EH (cell line): Measurements from ENCODE around the gene TBC1D17.
"Not testable (repeated sequence)": the region's sequence is repeated elsewhere in the genome, so short reads cannot be mapped to it uniquely, and the experiment has no call there.

Experiments
- DNase-seq: peaks from one replicate; pipeline ENCODE4 v3.0.0-alpha.2; 2015; ENCODE audit warnings: low read depth

Gene TBC1D17

DNA sequence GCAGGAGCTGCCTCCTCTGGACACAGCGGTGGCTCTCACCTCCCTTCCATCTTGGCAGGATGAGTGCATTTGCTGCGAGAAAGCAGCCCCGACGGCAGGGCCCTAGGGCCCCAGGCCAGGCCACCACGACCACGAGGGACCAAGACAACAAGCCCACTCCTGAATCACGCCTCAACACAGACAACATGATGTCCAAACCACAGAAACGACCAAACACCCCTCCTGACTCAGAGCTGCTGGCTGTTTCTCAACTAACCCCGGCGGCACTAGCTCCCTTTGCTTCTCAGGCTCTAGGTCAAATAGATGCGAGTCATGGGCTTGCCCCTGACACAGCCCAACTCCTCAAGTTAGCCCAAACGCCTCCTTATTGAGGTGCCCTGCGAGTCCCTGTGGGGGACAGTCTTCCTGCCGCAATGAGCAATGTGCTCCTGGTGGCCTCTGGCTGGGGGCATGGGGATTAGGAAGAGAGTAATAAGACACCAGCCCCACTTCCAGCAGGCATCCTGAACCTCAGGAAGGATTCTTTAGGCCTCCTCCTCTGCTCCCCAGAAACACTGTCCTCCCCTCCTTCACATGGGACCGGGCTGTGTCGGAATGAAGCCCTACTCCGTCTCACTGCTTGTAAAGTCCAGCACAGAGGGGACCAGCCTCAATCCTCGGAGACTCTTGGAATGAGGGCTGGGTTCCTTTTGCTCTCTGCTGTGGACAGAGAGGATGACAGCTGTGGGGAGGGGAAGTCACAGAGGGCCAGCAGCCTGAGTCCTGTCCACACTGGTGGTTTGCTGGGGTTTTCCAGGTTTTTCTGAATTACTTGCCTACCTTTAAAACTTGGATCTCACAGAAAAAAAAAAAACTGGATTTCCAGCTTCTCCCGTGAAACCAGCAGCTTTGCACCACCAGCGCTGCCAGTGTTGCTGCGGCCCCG lies 44.6 kb downstream of the TBC1D17 start:
- DNase-seq = peak; percentile 69

DNA sequence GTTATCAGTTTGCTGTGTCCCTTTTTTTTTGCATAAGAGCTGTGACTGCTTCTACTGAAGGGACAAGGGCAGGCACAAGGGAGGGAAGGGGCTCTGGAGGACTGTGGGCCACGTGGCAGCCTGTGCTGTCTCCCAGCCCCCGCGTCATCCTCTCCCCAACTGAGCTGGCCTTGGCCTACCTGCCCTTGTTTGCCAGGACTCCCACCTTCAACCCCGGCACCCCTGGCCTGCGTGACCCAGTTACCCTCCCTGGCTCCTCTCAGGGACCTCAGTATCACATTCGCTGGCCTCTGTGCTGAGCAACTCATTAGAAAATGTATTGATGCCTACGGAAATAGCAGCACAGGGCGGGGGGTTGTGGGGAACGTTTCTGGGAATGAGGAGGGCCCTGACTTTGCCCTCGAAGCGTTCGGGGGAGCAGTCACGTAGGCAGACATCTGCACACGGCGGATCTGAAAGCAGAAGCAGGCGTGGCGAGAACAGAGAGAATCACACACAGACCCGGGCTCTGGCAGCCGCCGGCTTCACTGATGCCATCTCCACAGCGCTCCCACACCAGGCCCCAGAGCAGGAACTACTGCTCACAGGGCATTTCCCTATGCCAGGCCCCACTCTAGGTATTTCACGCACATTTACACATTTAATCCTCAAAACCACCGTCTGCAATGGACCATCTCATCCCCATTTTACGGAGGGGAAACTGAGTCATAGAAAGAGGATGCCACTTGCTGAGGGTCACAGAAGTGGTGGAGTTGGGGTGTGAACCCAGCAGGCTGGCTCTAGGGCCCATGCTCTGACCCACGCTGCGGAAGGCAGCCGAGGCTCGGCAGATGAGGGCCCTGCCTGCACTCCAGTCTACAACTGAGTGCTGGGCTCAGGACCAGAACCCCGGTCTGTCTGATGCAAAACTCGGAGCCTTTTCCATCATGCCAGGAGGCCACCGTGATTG lies 45.8 kb downstream of the TBC1D17 start:
- DNase-seq = no peak

DNA sequence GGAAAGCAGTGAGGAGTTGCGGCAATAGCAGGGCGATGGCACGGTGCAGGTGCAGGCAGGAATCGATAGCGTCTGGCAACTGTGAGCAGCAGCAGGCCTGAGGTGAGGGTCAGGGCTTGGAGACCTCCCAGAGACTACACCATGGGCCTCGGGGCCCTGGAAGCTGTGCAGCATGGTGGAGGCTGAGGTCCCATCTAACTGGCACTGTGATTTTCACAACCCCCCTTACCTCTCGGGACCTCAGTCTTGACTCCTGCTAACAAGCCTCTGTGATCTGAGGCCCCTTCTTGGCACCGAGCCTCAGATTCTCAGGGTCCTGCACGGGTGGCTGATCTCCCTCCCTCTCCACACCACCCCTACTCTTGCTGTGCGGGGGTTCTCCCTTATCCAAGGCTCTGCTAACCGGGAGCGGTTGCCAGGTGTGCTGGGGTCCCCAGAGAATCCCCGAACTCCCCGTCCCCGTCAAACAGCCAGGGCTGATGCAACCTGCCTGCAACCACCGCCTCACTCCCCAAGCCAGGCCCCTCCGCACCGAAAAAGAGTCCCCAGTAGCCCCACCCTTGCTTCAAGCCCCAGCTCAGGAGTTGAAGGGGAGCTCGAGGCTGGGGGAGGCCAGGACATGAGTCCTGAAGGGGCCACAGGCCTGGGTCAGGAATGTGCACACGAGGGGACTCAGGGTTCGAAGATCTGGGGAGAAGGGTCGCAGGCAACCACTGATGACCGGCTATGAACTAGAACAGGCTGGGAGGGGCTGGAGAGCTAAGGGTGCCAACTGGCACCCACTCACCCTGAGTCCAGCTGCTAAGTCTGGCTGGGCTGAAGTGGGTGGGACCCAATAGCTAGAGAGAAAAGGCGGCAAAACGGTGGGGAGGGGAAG lies 46.7 kb downstream of the TBC1D17 start:
- DNase-seq = no peak

DNA sequence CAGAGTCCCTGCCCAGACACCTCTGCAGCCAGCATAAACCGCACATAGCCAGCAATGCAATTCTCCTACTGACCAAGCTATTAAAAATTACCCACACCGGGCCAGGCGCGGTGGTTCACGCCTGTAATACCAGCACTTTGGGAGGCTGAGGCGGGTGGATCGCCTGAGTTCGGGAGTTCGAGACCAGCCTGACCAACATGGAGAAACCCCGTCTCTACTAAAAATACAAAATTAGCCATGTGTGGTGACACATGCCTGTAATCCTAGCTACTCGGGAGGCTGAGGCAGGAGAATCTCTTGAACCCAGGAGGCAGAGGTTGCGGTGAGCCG lies 47.3 kb downstream of the TBC1D17 start:
- not testable (repeated sequence) for DNase-seq

DNA sequence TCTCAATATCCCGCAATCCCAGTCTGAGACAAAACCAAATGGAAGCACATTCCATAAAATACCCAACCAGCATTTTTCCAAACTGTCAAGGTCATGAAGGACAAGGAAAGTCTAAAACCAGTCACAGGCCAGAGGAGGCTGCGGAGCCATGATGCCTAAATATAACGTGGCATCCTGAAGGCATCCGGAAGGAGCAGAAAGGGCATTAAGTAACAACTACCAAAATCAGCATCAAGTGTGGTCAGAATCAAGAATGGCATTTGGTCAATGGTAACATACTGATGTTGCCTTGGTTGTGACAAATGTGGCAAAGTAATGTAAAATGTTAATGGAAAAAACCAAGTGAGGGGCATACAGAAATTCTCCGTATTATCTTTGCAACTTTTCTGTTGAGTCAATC lies 48.0 kb downstream of the TBC1D17 start:
- no peak for DNase-seq

DNA sequence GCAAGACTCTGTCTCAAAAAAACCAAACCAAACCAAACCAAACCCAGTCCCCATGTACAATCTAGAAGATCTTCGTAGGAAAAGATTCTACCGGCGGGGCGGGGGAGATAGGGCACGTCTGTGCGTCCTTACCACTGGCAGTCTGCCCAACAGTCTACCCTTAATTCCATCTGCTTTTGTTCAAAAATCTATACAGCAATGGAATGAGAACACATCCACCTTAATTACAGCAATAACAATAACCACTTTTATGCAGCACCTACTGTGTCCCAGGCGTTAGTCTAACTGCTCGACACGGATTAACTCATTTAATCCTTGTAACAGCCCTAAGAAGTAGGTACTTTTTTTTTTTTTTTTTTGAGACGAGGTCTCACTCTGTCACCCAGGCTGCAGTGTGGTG lies 49.0 kb downstream of the TBC1D17 start:
- no peak for DNase-seq

DNA sequence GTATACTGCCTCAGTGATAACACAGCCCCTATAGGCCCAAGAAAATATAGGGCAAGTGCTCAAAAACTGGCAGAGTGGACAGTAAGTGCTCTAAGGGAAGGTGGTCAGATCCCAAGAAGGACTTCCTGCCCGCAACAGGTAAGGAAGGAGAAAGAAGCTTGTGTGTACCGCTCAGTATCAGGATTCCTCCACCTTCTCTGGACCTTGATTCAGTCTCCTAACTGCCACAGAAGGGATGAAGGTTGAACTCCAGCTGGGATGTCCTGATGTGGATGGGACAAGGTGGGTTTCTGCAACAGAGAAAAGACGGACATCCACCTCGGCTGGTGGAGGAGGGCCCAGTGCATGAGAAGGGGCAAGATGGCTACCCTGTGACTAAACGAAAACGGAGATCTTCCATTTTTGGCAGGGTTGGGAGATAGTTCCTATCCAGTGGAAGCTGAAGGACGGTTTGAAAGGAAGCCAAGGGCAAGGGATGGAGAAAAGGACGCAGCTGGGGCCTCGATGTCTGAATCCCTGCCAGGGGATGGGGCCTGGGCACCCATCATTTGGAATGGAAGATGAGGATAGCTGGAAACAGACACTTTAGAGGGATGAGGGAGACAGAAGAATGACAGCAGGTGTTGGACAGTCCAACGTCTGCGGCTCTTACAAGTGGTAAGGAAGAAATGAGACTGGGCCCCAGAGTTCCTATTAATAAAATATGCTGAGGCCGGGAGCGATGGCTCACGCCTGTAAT lies 50.2 kb downstream of the TBC1D17 start:
- DNase-seq = no peak

DNA sequence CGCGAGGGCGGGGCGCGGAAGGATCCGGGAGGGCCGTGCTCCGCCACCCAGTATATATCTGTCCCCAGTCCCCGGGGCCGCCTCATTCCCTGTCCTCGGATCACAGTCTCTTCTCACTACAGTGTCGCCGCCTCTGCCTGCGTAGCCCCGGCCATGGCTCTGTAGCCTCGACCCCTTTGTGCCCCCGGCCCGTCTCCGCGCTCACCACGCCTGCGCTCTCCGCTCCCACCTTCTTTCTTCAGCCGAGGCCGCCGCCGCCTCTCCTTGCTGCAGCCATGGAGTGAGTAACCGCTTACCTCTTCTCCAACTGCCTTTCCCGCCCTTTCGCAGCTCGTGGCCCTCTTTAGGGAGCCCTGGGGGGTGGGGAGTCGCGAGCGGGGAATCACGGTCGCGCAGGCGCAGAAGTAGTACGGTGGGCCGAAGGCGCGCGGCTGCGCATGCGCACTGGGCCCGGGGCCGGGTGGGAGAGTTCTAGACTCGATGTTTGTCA lies 51.7 kb downstream of the TBC1D17 start, which contains the start of the genes ATF5 and NUP62:
ATF5 (plus strand) TSS at position 85 of the 490 bp plus-strand sequence. CDS start 1,646 bp downstream, outside the sequence.
NUP62 (minus strand) TSS at position 384 of the 490 bp plus-strand sequence. CDS start 19,697 bp downstream, outside the sequence.
- DNase-seq = peak; percentile 87

DNA sequence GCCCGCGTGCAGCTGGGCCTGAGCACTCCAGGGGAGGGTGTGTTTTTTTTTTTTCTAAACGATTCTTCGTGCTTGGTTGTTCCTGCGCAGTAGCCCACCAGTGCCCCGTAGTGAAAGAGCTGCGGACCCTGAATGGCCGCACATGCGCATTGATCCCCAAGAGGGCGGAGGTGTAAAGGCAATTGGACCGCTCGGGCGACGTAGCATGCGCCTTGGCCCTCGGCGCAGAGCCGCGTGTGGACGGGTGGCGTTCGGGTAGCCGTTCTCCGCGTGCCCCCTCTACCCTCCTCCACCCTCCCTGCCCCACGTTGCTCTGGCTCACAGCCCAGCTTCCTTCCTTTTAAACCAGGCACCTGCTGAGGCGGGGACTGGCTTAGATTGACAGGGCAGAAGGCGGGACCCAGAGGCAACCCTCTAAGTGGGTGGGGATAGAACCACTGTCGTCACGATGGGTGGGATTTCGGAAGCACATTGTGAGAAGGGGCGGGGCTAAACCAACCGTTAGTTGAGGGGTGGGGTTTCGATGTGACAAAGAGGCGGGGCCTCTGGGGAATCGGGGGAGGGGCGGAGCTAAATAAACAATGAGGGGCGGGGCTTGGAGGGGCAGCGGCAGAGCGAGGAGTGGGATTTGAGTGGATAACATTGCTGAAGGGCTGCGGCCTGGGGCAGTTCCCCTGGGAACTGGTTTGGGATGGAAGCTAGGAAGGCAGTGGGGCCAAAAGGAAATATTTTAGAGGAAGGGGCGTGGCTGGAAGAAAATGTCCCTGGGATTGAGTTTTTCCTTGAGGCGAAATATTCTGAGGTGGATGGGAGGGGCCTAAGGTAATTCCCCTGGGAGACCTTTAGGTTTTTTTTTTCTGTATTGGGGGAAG lies 52.3 kb downstream of the TBC1D17 start:
- peak; percentile 94 for DNase-seq

DNA sequence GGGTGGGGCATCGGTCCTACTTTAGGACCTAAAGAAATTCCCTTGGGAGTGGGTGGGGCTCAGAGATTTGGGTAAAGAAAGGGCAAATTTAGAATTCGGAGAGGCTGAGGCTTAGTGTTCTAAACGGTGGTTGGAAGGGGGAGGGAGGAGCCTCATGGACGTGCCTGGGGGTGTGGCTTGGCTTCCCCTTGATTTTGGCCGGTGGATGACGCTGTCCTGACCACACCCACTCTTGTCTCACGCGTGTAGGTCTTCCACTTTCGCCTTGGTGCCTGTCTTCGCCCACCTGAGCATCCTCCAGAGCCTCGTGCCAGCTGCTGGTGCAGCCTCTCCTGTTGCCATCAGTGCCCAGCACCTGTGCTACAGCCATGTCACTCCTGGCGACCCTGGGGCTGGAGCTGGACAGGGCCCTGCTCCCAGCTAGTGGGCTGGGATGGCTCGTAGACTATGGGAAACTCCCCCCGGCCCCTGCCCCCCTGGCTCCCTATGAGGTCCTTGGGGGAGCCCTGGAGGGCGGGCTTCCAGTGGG lies 53.0 kb downstream of the TBC1D17 start:
- DNase-seq = peak; percentile 21

DNA sequence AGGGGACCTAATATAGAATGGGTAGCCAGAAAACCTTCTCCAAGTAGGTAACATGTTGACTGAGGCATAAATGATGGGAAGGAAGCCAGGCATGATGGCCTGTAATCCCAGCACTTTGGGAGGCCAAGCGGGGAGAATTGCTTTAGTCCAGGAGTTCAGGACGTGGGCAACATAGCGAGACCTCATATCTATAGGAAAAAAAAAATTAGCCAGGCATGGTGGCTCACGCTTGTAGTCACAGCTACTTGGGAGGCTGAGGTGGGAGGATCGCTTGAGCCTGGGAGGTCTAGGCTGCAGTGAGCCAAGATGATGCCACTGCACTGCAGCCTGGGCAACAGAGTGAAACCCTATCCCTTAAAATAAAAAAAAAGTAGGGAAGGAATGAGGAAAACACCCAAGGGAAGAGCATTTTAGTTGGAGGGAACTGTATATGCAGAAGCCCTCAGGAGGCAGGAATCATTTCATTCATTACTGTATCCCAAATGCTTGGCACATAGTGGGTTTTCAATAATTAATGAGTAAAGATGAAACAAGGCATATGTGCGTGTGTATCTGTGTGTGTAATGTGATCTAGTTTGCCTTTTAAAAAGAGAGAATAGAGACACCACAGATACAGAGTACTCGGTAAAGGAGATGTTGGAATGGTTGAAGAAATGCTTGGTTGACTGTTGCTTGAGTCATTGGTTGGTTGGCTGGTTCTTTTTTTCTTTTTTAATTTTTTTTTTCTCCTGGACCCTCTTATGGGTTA lies 54.0 kb downstream of the TBC1D17 start:
- DNase-seq = no peak

DNA sequence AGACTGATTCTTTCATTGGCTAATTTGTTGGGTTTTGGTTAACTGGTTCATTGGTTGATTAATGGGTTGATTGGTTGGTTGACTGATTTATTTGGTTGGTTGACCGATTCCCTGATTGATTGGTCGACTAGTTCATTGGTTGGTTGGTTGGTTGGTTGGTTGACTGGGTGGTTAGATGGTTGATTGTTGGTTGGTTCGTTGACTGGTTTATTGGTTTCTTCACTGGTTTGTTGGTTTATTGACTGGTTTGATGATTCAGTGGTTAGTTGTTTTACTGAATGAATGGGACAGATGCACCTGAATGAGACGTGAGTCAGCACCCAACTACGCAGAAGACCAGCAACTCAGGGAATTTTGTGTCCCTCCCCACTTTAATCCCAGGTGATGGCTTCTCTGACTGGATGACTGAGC lies 54.5 kb downstream of the TBC1D17 start:
- no peak for DNase-seq

DNA sequence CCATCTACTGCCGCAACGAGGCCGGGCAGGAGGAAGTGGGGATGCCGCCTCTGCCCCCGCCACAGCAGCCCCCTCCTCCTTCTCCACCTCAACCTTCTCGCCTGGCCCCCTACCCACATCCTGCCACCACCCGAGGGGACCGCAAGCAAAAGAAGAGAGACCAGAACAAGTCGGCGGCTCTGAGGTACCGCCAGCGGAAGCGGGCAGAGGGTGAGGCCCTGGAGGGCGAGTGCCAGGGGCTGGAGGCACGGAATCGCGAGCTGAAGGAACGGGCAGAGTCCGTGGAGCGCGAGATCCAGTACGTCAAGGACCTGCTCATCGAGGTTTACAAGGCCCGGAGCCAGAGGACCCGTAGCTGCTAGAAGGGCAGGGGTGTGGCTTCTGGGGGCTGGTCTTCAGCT lies 55.2 kb downstream of the TBC1D17 start:
- DNase-seq = no peak

DNA sequence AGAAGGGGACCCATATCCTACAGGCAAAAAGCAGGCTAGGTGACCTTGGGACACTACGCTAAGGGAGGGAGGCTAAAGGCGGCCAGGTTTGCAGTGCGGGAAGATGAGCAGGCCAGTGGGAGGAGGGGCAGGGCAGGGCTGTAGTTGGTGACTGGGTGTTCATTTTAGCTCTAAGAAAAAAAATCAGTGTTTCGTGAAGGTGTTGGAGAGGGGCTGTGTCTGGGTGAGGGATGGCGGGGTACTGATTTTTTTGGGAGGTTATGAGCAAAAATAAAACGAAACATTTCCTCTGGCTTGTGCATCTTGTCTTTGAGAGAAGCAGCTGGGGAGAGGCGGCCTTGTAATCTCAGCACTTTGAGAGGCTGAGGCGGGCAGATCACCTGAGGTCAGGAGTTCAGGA lies 56.1 kb downstream of the TBC1D17 start:
- no peak for DNase-seq

DNA sequence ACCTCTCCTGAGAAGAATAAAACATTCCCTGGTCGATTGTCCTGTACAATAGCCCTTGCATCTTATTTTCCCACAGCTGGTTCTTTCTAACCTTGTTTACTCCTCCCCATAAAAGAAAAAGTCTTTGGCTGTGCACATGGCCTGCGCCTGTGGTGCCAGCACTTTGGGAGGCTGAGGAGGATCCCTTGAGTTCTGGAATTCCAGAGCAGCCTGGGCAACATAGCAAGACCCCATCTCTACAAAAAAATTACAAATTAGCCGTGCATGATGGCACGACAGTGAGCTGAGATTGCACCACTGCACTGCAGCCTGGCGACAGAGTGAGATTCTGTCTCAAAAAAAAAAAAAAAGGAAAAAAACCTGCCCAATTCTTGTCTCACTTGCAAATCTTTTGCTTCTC lies 59.0 kb downstream of the TBC1D17 start:
- no peak for DNase-seq

DNA sequence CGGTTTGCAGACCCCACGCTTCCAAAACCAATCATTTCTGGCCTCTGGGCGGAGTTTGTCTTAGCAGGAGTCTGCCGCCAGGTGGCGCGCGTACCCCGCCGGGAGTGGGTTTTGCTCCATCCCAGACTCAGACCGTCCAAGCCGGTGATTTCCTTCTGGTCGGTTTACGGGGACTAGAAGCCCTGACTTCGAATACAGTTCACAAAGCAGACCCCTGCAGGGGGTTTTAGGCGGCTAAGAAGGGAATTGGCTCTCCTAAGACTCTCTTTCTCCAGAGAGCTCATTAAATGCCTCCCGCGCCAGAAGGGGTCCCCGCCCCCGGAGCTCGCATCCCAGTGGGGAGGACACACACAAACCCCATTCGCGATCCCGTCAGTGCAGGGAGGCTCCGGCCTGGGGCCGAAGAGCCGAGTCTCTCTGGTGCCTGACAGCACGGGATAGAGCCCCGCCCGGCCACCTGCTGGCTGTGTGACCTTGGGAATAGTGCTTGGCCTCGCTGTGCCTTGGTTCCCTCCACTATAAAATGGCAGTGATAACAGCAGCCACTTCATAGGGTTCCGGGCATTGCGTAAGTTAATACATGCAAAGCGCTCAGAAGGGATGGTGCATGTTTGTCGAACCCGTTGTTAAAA lies 60.4 kb downstream of the TBC1D17 start:
- peak; percentile 71 for DNase-seq
